GM18519 (cell line): ENCODE data around the gene COL4A4.

Experiments
- ATAC-seq: cut with Tn5 transposase; IDR thresholded peaks from one replicate; pipeline ENCODE4 v1.9.1; 2021; ENCODE audit warnings: mild to moderate bottlenecking, moderate library complexity; ENCODE audit not compliant: unreplicated experiment, low FRiP score

The COL4A4 gene

DNA sequence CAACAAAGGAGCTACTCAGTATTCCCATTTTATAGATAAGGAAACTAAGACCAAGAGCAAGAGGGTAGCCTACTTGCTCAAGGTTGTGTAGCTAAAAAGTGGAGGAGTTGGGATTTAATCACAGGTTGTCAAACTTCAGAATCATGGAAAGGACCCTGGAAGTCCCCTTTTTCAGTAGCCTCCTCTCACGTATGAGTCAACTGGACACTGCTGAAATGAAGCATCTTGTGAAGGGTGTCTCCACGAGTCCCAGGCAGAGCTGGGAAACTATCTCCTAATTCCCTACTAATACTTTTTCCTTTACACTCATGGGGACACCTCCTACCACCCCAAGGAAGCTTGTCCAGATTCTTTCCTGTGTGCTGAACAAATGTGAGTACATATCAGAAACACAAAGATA lies 172.3 kb downstream of the COL4A4 start:
- ATAC-seq = no peak

DNA sequence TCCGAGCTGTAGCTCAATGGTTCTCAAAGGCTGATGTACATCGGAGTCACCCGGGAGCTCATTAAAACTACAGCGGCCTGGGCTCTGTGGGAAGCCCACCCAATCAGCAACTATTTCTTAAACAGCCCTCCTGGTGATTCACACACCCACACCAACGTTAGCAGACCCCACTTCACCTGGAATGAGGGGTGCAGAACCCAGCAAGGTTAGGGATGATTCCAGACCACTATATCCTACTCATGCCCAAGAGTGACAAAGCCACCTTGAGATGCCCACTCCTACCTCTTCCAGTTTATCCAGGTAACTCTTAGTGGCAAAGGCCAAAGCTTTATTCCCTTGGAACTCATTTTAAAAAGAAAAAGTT lies 178.4 kb downstream of the COL4A4 start:
- no peak for ATAC-seq

DNA sequence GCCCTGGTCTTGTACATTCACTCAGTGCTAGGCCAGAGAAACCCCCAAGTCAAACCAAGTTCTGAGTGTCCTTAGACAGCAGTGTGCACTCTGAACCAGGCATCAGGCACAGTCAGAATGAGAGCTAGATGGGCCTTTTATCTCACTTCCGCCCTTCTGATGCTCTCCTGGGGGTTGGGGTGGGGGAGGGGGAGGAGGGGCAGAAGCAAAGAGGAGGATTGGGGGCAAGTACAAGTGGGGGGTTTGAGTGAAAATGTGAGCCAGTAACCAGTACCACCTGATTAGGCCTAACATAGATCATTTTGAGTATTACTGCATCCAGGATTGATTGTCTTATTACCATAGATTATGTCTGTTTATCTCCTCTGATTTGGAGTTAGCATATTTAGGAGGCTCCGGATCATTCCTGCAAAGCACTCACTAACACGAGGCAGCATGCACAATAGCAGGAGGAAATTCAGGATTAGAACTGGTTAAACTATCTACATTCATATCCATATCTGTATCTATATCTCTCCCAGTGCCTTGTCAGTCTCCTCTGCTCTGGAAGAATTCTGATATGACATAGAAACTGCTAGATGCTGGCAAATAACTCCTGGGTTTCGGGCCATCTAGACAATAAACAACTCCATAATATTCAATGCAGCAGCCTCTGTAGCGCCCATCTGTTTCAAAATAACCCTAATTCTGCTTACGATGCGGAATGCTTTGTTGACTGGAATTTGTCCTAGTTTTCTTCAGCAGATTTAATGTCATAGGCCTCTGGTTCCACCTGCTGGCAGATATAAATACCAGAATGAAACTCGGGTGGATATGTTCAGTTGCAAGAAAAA lies 179.0 kb downstream of the COL4A4 start:
- peak; percentile 99 for ATAC-seq

DNA sequence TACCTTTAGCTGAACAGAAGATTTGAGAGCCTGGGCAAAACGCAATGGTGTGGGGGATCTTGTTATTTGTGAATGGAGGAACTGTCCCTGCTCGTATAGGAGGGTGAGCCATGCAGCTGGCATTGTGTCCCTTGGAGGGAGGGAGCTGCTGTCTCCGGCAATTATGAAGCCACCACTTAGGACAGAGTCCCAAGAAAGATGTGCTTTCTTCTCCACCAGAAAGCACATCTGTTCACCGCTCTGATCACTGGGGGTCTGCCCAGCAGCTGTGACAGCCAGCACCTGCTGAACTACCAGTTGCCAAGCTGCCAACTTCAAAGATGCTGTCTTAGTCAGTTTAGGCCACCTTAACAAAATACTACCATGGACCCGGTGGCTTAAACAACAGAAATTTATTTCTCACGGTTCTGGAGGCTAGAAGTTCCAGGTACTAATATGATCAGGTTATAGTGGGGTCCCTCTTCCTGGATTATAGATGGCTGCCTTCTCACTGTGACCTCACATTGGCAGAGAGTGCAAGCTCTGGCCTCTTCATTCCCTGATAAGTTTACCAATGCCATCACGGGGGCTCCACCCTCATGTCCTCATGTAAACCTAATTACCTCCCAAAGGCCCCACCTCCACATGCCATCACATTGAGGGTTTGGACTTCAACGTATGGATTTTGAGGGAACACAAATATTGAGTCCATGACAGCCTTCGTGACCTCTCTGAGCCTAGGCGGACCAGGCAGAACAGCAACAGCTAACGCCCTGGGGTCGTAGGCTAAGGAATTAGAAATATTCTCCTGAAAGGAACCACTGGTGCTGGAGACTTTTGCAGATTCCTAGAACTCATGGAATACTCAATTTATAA lies 179.9 kb downstream of the COL4A4 start:
- no peak for ATAC-seq

DNA sequence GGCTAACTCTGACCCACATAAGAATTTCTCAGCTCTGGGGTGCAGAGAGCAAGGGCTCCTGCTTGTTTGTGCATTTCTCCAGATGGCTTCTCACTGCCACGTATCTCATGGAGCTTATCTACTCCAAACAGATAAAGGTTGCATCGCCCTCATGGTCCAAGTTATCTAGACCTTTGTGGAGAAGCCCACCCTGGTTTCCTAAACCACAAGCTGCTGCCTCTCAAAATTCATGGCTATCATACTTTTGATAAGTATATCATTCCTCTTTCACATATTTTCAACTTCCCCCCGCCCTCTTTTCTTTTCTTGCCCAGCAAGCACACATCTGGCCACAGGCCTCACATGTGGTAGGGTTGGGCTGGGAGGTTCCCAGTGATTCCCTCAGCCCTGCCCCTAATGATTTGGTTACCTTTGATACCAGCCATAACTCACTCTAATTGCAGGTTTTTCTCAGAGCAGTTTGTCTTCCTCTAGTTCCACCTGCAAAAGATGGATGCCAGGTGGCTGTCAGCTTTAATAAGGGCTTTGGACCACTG lies 182.1 kb downstream of the COL4A4 start:
- no peak for ATAC-seq

DNA sequence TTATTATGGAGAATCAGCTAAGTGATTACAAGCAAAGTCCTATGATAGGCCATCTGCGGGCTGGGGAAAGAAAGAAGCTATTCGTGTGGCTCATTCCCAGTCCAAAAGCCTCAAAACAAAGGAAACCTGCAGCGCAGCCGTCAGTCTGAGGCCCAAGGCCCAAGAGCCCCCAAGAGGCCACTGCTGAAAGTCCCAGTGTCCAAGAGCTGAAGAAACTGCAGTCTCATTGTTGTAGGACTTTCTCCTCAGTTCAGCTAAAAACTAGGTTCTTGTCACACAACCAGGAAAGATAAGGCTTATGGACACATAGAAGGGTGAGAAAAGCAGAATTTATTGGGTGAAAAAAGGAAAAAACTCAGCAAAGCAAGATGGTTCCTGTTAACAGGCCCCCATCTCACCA lies 185.0 kb downstream of the COL4A4 start:
- ATAC-seq = no peak

DNA sequence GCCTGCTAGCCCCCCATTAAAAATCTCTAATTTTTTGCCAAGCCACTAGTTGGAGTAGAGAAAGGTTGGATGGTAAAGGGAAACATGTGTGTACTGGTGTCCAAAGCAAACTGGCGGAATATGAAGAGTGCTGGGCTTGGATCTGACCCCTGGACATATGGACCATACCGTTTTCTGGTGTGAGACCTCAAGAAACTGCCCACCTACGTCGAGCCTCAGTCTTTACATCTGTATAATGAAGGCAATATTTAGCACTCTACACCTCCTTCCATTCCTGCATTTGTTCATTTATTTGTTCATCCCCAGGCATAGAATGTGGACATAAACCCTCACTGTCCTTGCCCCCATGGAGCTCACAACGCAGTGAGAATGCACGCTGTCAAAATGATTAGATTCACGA lies 185.7 kb downstream of the COL4A4 start:
- ATAC-seq = no peak

DNA sequence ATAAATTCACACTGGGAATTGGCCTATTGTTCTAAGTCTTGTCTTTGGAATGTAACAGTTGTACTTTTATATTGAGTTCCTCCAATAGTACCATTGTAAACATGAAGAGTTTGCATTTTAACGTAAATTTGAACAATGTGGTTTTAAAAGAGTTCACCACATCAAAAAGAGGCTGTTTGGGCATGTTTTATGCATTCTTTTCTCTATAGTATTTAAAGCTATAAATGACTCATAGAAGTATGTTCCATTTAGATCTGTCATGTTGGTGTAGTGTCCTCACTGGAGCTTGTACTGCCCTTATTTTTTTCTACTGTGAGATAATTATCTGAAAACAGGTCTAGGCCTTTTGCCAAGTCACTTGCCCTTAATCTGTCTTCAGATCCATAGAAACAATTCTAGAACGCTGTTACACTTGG lies 186.2 kb downstream of the COL4A4 start:
- no peak for ATAC-seq

DNA sequence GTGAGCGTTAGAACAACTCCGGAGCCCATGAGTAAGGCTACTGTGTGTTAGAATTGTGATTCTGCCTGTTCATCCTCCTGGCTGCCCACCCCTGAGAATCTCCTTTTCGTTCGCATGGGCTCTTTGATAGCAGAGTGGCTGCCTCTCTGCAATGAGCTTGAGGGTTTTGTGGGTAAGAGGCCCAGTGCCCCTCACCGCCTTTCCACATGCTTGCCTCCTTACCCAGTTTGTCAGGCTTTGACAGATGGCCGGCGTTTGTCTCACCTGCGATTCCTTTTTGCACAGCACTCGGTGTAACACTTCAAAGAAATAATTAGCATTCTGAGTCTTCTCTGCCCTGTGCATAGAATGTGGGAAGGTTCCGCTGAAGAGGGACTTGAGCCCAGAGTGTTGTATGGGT lies 190.2 kb downstream of the COL4A4 start:
- no peak for ATAC-seq

DNA sequence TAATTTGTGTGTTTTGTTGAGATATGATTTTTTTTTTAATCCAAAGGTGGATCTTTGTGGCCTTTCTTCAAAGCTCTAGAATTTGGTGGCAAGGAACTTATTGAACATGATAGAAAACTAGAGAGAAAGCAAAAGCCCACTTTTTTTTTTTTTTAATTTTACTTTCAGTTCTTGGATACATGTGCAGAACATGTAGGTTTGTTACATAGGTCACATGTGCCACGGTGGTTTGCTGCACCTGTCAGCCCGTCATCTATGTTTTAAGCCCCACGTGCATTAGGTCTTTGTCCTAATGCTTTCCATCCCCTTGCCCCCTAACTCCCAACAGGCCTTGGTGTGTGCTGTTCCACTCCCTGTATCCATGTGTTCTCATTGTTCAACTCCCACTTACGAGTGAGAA lies 192.2 kb downstream of the COL4A4 start:
- no peak for ATAC-seq

DNA sequence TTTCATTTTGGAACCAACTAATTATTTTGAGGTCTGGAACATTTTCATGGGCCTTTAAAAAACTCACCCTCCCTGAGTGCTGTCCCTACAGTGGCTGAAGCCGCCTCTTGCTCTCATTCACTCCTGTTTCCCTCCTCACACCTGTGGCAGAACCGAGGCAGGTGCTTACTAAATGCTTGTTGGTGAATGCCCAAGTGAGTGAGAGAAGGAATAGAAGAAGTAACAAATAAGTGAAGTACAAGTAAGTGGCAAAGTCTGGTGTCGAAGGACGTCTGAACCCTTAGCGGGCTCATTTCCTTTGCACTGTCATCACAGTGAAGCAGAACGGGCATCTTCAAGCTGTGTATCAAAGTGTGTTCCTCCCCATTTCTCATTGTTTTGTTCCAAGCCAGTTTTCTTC lies 192.9 kb downstream of the COL4A4 start:
- peak; percentile 37 for ATAC-seq

DNA sequence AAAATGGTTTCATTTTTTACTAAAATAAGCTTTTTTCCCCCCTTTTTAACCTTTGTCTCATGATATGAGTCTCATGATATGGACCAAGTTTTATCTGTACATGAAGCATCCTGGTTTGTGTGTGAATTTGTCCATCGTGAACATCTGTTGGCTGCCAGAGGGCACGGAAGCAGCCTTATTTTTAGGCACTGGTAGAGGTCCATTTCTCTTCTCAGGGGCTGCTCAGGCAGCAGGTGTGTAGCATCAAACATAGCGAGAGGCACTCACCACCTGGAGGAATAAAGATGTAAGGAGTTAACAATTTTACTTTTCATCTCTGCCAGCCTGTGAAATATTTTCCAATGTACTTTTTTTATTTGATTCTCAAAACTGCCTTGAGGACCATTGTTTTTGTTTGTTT lies 193.6 kb downstream of the COL4A4 start:
- peak; percentile 47 for ATAC-seq

DNA sequence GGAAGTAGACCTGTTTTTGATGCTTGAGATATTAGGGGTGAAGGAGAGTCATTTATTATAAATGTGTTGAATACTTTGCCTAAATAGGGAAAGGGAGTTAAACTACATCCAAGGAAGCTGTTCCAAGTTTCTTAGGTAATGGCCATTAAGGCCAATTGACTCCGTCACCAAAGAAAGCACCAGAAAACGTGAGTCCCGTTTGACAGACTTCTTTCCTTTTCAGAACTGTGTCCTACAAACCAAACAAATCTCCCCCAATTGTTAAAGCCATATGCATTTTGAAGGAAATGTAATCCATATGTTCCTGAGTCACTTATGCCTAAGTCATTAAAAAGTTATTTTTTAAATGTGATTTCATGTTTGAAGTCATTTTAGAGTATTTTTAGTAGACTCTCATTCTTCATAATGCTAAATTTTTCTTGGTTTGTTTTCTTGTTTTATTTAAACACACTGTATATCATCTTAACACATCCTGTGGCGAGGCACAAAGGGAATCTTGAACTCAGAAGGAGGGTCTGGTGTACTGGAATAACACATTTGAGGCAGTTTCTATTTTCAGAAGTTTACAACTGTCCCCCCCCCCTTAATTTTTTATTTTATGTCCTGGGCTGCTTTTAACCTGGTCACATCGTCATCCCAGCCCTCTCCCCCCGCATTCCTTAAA lies 194.5 kb downstream of the COL4A4 start:
- no peak for ATAC-seq

DNA sequence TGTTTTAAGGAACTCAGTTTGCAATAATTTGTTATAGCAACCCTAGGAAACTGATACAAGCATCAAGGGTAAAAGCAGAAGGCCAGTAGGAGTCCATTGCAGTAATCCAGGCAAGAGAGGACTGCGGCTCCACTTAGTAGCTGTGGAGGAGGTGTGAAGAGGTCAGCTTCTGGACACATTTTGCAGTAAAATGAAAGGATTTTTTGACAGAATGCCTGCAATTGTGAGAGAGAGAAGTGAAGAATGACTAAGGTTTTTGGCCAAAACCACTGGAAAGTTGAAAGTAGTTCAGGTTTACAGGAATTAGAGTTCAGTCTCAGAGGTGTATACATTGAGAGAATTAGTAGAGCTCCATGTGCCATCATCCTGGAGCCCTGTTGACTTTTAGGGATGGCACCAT lies 198.6 kb downstream of the COL4A4 start:
- no peak for ATAC-seq

DNA sequence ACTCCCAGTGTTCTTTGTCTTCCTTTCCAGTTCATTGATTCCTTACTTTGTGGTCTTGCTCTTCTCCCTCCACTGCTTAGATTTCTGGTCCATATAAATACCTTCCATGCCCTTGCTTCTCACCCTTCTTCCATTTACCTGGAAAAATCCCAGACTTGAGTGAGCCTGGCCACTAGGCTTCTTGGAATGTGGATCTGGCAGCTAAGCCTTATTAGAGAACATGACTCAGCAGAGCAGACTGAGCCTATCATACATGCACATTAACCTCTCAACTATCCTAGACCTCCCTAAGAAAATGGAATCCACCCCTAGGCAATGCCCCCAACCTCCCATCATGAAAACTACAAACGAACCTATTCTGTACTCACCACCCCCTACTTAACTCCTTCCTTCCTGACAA lies 200.5 kb downstream of the COL4A4 start:
- no peak for ATAC-seq

DNA sequence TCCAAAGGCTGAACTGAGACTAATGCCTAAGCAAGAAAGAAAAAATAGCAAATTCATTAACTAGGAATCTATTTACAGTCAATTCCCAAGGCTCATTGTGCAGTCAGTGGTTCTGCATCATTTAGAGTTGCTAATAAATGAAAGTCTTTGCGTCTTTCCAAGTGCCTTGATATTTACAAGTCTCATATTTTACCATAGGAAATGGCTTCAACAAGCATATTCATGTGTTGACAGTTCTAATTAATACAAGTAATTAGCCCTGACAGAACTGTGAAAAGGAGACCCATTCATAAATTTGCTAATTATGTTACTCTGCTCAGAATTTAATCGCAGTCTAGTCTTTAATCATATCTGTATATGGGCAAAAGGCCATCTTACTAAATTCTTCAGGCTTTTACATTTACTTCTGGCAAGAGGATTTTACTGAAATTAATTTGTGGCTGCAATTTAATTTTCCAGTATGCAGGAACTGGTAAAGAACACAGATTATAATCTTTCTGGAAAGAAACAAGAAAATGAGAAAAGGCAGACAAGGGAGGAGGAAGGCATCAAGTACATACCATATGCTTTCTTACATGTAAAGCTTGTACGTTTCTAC lies 201.7 kb downstream of the COL4A4 start:
- ATAC-seq = no peak

DNA sequence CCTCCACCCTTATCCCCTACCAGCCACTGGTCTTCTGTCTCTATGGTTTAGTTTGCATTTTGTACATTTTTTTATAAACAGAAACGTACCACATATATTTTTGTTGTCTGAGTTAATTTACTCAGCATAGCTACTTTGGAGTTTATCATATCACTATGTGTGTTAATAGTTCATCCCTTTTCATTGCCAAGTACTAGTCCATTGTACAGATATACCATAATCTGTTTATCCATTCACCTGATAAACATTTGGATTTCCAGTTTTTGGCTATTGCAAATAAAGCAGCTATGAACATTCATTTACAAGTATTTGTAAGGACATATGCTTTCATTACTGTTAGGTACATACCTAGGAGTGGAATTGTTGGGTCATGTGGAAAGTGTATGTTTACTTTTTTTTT lies 204.6 kb downstream of the COL4A4 start:
- ATAC-seq = no peak

DNA sequence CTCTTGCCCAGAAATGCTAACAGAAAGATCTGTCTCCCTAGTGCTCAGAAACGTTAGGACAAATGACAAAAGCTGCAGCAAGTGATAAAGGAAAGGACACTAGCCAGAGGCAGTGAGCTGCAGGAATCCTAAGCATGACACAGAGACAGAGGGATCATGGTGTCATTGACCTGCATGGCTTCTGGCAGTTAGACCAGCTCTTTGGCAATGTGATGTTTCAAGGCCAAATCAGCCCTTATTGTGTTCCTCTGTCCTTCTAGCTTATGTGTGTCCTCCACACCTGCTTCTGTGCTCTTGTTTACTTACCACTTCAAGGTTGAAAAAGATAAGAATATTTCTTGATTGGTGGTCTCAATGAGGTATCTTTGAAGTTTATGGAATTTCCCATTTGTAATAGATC lies 207.3 kb downstream of the COL4A4 start:
- ATAC-seq = no peak

DNA sequence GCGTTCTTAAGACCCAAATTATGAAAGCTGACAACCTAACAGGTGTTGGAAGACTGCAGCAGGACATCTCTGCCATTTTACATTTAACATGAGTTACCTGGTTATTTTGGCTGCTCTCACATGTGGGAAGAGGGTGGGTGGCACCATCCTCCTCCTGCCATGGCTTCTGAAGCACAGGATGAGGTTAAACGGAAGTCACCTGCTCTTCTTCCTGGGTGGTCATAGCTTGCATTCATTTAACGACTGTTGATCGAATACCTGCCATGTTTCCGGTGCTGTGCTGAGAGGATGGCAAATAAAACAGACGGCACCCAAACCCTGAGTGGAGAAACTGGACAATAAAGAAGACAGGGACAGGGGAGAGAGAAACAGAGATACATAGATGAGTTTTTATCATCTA lies 210.2 kb downstream of the COL4A4 start:
- ATAC-seq = no peak

DNA sequence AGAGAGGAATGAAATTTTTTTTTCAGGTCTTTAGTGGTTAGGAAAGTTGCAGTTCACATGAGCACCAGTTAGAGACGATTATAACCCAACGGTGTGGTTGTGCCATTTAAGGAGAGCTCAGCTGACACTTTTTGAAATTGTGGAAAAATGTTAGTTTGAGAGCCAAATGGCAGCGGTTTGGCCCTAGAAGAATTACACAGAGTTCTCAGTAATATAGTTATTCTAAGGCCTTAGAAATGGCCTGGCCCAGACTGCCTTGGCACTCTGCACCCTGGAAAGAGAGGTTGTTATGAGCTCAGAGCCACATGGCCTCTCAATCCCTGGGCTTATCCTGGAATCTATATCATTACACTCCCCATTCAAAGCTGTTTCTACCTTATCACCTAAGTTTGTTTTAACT lies 210.8 kb downstream of the COL4A4 start:
- no peak for ATAC-seq
